Measurements from ENCODE around the gene NELFB. TPM values are rescaled to one million over a fixed set of nuclear protein-coding genes. Genes with fewer than 3 reads are reported as not detected.

NELFB gene
- total and polyA plus RNA-seq, 2 donors (not counting 1 experiment from before 2014, with no cell fraction given) = 53.7 to 55.8 TPM

- Histone ChIP-seq H3K9me3 (ENCODE audit: control extremely low read depth in 1 of 3, control insufficient read depth in 2 of 3, insufficient read depth in 1 of 3, low read length in 2 of 3) (peaks cover 0 to 6% (median 0%) of the 10 kb centered on the region in 3 donors), H3K36me3 (replicated peaks in 1 of 2; ENCODE audit: control extremely low read depth in 1 of 2, control insufficient read depth in 1 of 2, extremely low read depth in 1 of 2, insufficient read depth in 2 of 2, low read length in 1 of 2) (no peaks in the 10 kb centered on the region), H3K4me1 (ENCODE audit: control insufficient read depth in 2 of 2, insufficient read depth in 2 of 2, low read length in 2 of 2) (peaks cover 26 to 34% of the 10 kb centered on the region in 2 donors), H3K79me2 (ENCODE audit: control insufficient read depth, insufficient read depth, low read length) (no peaks in the 10 kb centered on the region), H3K27me3 (replicated peaks in 1 of 4; ENCODE audit: control extremely low read depth in 1 of 4, control insufficient read depth in 3 of 4, insufficient read depth in 4 of 4, low read length in 3 of 4) (peaks cover 0 to 7% (median 3%) of the 10 kb centered on the region in 4 experiments), H3K4me3 (ENCODE audit: control extremely low read depth in 1 of 5, extremely low read depth in 1 of 5, insufficient read depth in 1 of 5, low read depth in 2 of 5, low read length in 4 of 5) (peak overlapping the region in 4 of 5 experiments; percentile 34 to 67 (median 51)), H3K9ac (ENCODE audit: low read length) (peak overlapping the region; percentile 62), H4K20me1 (ENCODE audit: control insufficient read depth, insufficient read depth, low read length, poor library complexity, severe bottlenecking) (no peaks in the 10 kb centered on the region), H3K4me2 (replicated peaks; ENCODE audit: low read depth, low read length, poor library complexity, severe bottlenecking) (peak overlapping the region; percentile 98), H2AFZ (ENCODE audit: insufficient read depth, low read depth, low read length, poor library complexity, severe bottlenecking) (peak overlapping the region; percentile 71), H3K27ac (ENCODE audit: low read length in 2 of 2) (peak overlapping the region; percentile 60 to 69)
- POLR2A ChIA-PET = interaction anchor here (1.0 to 1.8 kb wide), 2 partner anchors 17 to 19 kb away, joined by 4 to 6 read pairs; partner anchors contain the start of gene NRARP
- Mint-ChIP-seq H3K4me3 (peak overlapping the region; percentile 73), H3K9me3 (ENCODE audit: insufficient read depth) (no peaks in the 10 kb centered on the region), H3K4me1 (peaks cover 18% of the 10 kb centered on the region), H3K27ac (peak overlapping the region; percentile 84), H3K27me3 (no peaks in the 10 kb centered on the region)
- WGBS (ENCODE audit: insufficient coverage) = 9% methylated on average over 23 of the region's 24 CpGs
- ATAC-seq (ENCODE audit: low read depth) = peak; percentile 78
- intact Hi-C loops (cut with micrococcal nuclease) = loop anchor here (1.0 kb wide), 1 partner anchor 44 kb away; no protein-coding TSS in a partner anchor
- CTCF ChIA-PET = interaction anchor here (0.9 to 2.8 kb wide), 4 partner anchors 15 to 138 kb away, joined by 3 to 25 read pairs (median 6); partner anchors contain the start of genes NRARP and NSMF
- TF ChIP-seq EZH2 (IDR thresholded peaks at IDR 0.05; ENCODE audit: borderline replicate concordance, insufficient read depth, low read depth, low read length, poor library complexity, severe bottlenecking) (no peak), CTCF (IDR thresholded peaks at IDR 0.05) (no peak)
- peak; percentile 74 for DNase-seq
Observed at GRCh38 chr9:137320555-137321384, 65.6 kb downstream of the NELFB start.

Measured in B cell (primary cell).